ENCODE data around the gene ZDHHC17. TPM values are rescaled to one million over a fixed set of nuclear protein-coding genes. Genes with fewer than 3 reads are reported as not detected.

Gene ZDHHC17
- total RNA-seq, 1 donor from 2014 or later = 39.6 TPM

- Mint-ChIP-seq H3K27ac (ENCODE audit: unreplicated experiment) (peak overlapping the region; percentile 62), H3K36me3 (ENCODE audit: low read depth) (no peaks in the 10 kb centered on the region), H3K4me3 (ENCODE audit: unreplicated experiment) (no peak overlapping the region), H3K27me3 (ENCODE audit: low read depth) (no peaks in the 10 kb centered on the region), H3K9me3 (ENCODE audit: low read depth) (peaks cover 10% of the 10 kb centered on the region), H3K4me1 (ENCODE audit: low read depth) (peaks cover 46% of the 10 kb centered on the region)
- no peak for TF ChIP-seq CTCF (IDR thresholded peaks at IDR 0.05)
- no peak for DNase-seq (ENCODE audit: low spot score)
Observed at GRCh38 chr12:76883811-76884210, 119.9 kb downstream of the ZDHHC17 start.

- no peak overlapping the region for H3K4me3 Mint-ChIP-seq (ENCODE audit: unreplicated experiment)
- H3K4me1 Mint-ChIP-seq (ENCODE audit: low read depth) = peaks cover 5% of the 10 kb centered on the region
- TF ChIP-seq CTCF (IDR thresholded peaks at IDR 0.05) = no peak
- DNase-seq (ENCODE audit: low spot score) = no peak
- no peaks in the 10 kb centered on the region for H3K27me3 Mint-ChIP-seq (ENCODE audit: low read depth)
- H3K27ac Mint-ChIP-seq (ENCODE audit: unreplicated experiment) = no peak overlapping the region
- peaks cover 7% of the 10 kb centered on the region for H3K9me3 Mint-ChIP-seq (ENCODE audit: low read depth)
- H3K36me3 Mint-ChIP-seq (ENCODE audit: low read depth) = peaks cover 2% of the 10 kb centered on the region
Observed at GRCh38 chr12:76888775-76889174, 124.9 kb downstream of the ZDHHC17 start.

- Mint-ChIP-seq H3K4me3 (ENCODE audit: unreplicated experiment) (no peak overlapping the region), H3K4me1 (ENCODE audit: low read depth) (no peaks in the 10 kb centered on the region), H3K27ac (ENCODE audit: unreplicated experiment) (no peak overlapping the region), H3K36me3 (ENCODE audit: low read depth) (peaks cover 2% of the 10 kb centered on the region), H3K27me3 (ENCODE audit: low read depth) (no peaks in the 10 kb centered on the region), H3K9me3 (ENCODE audit: low read depth) (peaks cover 14% of the 10 kb centered on the region)
- no peak for DNase-seq (ENCODE audit: low spot score)
- TF ChIP-seq CTCF (IDR thresholded peaks at IDR 0.05) = no peak
Observed at GRCh38 chr12:76890151-76891143, 126.5 kb downstream of the ZDHHC17 start.

- Mint-ChIP-seq H3K4me3 (ENCODE audit: unreplicated experiment) (no peak overlapping the region), H3K27ac (ENCODE audit: unreplicated experiment) (no peak overlapping the region), H3K36me3 (ENCODE audit: low read depth) (peaks cover 2% of the 10 kb centered on the region), H3K4me1 (ENCODE audit: low read depth) (no peaks in the 10 kb centered on the region), H3K9me3 (ENCODE audit: low read depth) (peaks cover 14% of the 10 kb centered on the region), H3K27me3 (ENCODE audit: low read depth) (no peaks in the 10 kb centered on the region)
- DNase-seq (ENCODE audit: low spot score) = no peak
- no peak for TF ChIP-seq CTCF (IDR thresholded peaks at IDR 0.05)
Observed at GRCh38 chr12:76891609-76892008, 127.7 kb downstream of the ZDHHC17 start.

GRCh38 chr12:76895796-76896195, 131.9 kb downstream of the ZDHHC17 start:
- peak; percentile 16 for TF ChIP-seq CTCF (IDR thresholded peaks at IDR 0.05)
- peaks cover 3% of the 10 kb centered on the region for H3K4me1 Mint-ChIP-seq (ENCODE audit: low read depth)
- no peak overlapping the region for H3K4me3 Mint-ChIP-seq (ENCODE audit: unreplicated experiment)
- no peak for DNase-seq (ENCODE audit: low spot score)
- peaks cover 14% of the 10 kb centered on the region for H3K9me3 Mint-ChIP-seq (ENCODE audit: low read depth)
- H3K27me3 Mint-ChIP-seq (ENCODE audit: low read depth) = no peaks in the 10 kb centered on the region
- H3K36me3 Mint-ChIP-seq (ENCODE audit: low read depth) = peaks cover 2% of the 10 kb centered on the region
- H3K27ac Mint-ChIP-seq (ENCODE audit: unreplicated experiment) = no peak overlapping the region

Data from chondrocyte (in vitro differentiated cells).